ENCODE measurements around the gene LRRC3. TPM values are rescaled to one million over a fixed set of nuclear protein-coding genes. Genes with fewer than 3 reads are reported as not detected.
A peak's percentile ranks its signal among the peaks of the same experiment; 100 is the strongest.
"Not testable (repeated sequence)": the region's sequence is repeated elsewhere in the genome, so short reads cannot be mapped to it uniquely, and the experiment has no call there.

The LRRC3 gene
- total RNA-seq, 1 donor from 2014 or later = 2.7 TPM

DNA sequence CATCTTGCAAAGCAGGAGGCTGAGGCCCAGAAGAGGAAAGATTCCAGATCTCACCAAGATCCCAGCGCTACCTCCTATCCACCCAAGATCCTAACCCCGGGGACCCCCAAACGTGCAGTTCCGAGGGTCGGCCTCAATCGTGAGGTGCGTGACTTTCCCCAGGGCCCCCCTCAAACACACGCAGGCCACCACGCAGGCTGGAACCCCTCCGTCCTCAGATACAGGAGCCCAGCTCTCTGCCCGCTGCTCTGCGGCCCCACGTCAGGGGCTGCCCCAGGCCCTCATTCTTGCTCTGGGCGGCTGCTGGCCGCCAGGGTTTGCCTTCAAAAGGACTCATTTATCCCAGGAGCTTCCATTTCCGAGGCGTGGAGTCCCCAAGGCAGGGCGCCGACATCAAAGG is 44.8 kb downstream of the LRRC3 start:
- intact Hi-C loops (cut with DNase I) = no loop called here
- DNase-seq (peak; percentile 37), ATAC-seq (ENCODE audit: poor library complexity) (no peak)

DNA sequence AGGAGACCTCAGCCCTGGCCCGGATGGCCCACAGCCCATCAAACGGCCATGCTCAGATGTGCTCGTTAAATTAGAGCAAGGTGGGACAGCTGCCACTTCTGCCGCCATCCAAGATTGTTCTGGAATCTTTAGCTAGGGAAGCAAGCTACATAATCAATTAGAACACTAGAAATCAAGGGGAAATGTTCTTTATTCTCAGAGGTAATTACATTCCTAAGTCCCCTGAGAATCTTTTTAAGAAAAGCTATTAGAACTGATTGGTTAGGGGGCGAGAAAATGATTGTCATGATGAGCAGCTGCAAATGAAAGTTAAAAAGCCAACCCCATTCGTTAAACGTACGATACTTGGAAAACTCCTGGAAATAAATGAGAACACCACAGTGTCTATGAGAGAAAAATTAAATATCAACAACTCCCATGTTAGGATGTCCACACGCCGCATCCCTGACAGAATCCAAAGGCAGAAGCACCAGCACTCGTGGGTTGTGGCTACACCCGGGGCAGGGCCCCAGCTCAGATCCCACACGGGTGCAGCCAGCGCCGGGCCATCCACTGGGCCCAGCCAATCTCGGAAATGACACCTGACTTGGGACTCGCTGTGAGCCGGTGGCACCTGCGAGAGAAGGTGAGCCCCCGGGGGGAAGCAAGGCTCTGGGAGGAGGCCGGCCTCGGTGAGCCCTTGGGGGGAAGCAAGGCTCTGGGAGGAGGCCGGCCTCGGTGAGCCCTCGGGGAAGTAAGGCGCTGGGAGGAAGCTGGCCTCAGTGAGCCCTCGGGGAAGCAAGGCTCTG is 47.1 kb downstream of the LRRC3 start:
- intact Hi-C loops (cut with DNase I) = no loop called here
- DNase-seq (peak; percentile 29), ATAC-seq (ENCODE audit: poor library complexity) (no peak)

DNA sequence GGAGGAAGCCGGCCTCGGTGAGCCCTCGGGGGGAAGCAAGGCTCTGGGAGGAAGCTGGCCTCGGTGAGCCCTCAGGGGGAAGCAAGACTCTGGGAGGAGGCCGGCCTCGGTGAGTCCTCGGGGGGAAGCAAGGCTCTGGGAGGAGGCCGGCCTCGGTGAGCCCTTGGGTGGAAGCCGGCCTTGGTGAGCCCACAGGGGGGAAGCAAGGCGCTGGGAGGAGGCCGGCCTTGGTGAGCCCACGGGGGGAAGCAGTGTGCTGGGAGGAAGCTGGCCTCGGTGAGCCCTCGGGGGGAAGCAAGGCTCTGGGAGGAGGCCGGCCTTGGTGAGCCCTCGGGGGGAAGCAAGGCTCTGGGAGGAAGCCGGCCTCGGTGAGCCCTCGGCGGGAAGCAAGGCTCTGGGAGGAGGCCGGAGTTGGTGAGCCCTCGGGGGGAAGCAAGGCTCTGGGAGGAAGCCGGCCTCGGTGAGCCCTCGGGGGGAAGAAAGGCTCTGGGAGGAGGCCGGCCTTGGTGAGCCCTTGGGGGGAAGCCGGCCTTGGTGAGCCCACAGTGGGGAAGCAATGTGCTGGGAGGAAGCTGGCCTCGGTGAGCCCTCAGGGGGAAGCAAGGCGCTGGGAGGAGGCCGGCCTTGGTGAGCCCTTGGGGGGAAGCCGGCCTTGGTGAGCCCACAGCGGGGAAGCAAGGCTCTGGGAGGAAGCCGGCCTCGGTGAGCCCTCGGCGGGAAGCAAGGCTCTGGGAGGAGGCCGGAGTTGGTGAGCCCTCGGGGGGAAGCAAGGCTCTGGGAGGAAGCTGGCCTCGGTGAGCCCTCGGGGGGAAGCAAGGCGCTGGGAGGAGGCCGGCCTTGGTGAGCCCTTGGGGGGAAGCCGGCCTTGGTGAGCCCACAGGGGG is 47.9 kb downstream of the LRRC3 start:
- ATAC-seq (ENCODE audit: poor library complexity); intact Hi-C loops (cut with DNase I): not testable (repeated sequence)
- peak; percentile 15 for DNase-seq

DNA sequence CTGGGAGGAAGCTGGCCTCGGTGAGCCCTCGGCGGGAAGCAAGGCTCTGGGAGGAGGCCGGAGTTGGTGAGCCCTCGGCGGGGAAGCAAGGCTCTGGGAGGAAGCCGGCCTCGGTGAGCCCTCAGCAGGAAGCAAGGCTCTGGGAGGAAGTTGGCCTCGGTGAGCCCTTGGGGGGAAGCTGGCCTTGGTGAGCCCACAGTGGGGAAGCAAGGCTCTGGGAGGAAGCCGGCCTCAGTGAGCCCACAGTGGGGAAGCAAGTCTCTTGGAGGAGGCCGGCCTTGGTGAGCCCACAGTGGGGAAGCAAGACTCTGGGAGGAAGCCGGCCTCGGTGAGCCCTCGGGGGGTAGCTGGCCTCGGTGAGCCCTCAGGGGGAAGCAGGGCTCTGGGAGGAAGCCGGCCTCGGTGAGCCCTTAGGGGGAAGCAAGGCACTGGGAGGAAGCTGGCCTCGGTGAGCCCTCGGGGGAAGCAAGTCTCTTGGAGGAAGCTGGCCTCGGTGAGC is 48.6 kb downstream of the LRRC3 start:
- ATAC-seq (ENCODE audit: poor library complexity) = no peak
- DNase-seq = peak; percentile 53
- intact Hi-C loops (cut with DNase I) = no loop called here

DNA sequence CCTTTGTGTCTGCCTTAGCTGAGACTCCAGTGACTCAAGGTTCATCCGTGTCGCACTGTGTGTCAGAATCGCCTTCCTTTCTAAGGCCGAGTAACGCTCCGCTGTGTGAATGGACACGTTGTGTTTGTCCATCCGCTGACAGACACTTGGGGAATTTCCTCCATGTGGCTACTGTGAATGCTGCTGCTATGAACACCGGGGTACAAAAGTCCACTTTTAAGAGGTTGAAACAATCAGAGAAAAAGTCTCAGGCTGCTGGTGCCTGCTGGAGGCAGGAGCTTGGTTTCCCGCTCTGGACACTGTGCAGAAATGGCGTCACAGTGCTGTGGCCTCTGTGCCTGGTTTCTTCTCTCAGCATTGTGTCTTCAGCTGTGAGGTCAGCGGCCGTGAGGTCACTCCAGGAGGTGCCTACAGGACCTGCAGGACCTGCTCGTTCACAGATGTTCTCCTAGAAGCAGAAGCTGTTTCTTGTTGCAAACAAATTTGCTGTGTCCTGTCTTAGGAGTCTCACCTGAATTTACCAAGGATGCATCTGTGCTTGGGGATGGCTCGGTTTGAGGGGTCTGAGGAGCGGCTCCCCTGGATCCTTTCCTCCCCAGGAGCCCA is 50.5 kb downstream of the LRRC3 start:
- no peak for ATAC-seq (ENCODE audit: poor library complexity)
- intact Hi-C loops (cut with DNase I) = no loop called here
- DNase-seq = no peak

DNA sequence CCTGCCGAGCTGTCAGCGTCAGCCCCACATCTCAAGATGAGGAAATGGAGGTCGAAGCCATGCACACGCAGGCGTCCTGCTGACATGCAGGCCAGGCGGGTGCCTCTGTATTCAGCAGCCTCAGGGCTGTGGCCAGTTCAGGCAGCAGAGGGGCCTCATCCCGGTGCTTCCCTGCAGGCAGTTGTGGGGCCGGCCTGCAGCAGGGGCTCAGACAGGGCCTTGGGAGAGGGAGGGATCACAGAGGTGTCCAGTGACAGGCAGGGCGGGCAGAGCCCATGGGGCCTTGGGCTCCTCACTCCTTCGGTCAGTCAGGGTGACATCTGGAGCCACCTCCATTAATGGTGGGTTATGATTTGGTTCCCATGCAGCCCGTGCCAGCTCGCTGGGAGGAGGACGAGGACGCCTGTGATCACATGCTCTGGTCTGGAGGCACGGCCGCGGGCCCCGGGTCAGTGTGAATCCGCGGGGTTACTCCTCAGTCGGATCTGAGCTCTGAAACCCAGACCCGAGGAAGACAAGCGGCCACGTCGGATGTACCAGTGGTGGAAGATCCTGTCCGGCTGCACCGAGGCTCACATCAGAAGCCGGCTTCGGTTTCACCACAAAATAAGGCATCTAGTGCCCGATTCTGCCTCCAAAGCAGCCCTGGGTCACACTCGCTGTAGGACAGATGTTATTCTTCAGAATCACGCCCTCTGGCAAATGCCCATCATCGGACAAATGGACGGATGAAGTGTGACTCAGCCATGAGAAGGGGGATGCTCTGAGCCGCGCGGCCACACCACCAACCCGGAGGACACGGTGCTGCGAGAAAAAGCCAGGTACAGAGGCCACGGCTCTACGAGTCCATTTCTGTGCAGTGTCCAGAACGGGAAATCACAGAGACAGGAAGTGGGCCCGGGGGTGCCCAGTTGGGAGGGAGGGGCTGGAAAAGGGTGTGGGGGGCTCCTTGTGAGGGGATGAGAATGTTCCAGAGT is 51.3 kb downstream of the LRRC3 start:
- no peak for ATAC-seq (ENCODE audit: poor library complexity)
- intact Hi-C loops (cut with DNase I) = no loop called here
- peak; percentile 36 for DNase-seq

DNA sequence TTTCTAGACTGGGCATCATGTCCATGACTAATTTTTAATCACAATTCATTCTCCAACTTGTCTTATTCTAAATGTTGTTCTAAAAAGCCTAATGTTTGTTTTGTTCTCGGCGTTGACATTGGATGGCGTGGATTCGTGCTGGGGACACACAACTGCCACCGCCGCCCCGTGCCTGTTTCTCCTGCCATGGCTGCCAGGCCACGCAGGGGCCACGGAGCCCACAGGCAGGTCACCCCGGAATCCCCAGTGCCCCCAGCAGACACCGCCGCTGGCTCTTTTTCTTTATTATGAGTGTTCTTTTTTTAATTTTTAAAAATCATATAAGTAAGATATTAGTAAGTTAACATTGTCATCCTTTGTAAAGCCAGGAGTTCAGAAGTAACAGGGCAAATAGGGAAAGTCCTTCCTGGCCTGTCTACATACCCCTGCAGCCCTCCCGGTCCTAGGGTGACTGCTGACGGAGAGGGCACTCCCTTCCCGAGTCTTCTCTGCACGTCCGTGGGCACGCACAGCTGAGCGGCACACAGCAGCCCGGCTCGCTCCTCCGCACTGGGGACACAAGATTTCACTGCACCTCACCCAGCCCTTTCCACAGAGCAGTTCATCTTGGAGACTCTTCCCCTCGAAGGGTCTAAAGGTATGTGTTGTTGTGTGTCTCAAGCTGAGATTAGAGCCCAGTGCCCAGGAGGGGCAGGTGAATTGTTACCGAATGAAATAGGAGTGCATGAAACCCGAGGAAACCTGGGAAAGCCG is 52.5 kb downstream of the LRRC3 start:
- intact Hi-C loops (cut with DNase I) = no loop called here
- DNase-seq = peak; percentile 25
- ATAC-seq (ENCODE audit: poor library complexity) = no peak

DNA sequence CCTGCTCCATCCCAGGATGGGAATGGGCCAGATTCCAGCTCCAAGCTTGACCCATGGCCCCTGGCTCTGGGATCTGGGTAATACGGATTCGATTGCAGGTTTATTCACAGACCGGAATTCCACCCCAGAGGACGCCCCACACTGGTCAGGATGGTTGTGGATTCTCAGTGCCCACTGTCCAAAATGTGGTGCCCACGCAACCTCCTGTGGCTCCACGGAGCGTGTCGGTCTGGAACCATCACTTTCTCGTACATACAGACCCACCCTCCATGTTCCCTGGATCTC is 53.1 kb downstream of the LRRC3 start:
- intact Hi-C loops (cut with DNase I) = no loop called here
- peak; percentile 11 for DNase-seq
- ATAC-seq (ENCODE audit: poor library complexity) = no peak

DNA sequence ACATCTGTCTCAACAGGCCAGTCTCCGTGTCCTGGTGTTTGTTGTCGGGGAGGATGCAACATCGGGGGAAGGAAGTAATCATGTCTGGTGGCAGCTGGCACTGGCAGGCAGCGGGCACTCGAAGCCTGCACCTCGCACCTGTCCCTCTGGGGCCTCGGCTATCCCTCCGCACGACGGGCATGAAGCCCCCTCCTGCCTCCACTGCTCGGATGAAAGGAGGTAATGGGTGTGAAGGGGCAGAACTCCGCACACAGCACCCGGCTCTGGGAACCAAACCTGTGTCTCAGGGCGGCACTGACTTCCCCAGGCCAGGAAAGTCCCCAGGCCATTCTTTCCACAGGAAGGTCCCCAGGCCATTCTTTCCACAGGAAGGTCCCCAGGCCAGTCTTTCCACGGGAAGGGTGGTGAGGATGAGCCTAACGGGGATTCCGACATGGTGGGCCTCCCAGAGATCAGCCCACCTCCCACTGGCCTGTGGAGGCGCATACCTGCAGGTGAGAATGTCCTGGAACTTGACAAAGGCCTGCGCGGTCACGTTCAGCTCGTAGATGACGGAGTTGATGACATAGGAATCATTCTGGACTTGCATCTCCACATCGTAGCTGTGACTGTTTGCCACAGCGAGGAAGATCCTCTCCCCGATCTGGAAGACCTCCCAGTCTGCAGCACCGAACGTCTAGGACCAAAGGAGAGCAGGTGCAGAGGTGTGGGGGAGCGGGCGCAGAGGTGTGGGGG is 53.6 kb downstream of the LRRC3 start:
- intact Hi-C loops (cut with DNase I) = no loop called here
- DNase-seq (peak; percentile 22), ATAC-seq (ENCODE audit: poor library complexity) (no peak)

DNA sequence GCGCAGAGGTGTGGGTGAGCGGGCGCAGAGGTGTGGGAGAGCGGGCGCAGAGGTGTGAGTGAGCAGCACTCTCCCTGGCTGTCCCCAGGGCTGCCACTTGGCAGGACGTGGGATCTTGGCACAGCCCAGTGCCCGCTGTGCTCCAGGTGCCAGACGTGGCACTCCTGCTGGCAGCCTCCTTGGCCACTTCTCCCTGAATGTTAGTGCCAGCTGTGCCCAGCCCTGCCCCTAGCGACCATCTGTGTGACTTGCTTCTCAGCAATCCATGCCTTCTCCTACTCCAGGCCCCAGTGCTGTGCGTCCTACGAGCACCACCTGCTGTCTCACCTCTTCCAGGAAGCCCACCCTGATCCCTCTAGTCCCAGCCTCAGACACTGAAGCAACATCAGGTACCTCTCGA is 54.2 kb downstream of the LRRC3 start:
- intact Hi-C loops (cut with DNase I) = no loop called here
- ATAC-seq (ENCODE audit: poor library complexity) (peak; percentile 94), DNase-seq (peak; percentile 85)

DNA sequence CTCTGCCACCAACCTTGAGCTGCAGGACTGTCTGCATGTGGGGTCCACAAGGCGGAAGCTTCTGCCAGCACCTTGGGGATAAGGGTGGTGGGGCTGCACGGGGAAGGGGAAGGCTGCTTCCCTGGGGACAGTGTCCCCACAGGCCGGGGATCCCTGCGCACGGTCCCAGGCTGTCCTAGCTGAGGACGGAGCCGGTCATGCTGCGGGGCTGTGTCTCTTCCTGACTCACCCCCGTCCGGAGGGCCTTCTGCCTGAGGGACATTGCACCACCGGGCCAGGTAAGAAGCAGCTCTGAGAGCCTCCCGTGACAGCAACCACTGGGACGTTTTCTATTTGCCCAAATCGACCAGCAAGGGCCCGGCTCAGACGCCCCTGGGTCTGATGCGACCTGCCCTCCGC is 54.8 kb downstream of the LRRC3 start:
- intact Hi-C loops (cut with DNase I) = loop anchor here (10.0 kb wide), 1 partner anchor 285 kb away; no protein-coding TSS in a partner anchor
- ATAC-seq (ENCODE audit: poor library complexity) (no peak), DNase-seq (peak; percentile 19)

DNA sequence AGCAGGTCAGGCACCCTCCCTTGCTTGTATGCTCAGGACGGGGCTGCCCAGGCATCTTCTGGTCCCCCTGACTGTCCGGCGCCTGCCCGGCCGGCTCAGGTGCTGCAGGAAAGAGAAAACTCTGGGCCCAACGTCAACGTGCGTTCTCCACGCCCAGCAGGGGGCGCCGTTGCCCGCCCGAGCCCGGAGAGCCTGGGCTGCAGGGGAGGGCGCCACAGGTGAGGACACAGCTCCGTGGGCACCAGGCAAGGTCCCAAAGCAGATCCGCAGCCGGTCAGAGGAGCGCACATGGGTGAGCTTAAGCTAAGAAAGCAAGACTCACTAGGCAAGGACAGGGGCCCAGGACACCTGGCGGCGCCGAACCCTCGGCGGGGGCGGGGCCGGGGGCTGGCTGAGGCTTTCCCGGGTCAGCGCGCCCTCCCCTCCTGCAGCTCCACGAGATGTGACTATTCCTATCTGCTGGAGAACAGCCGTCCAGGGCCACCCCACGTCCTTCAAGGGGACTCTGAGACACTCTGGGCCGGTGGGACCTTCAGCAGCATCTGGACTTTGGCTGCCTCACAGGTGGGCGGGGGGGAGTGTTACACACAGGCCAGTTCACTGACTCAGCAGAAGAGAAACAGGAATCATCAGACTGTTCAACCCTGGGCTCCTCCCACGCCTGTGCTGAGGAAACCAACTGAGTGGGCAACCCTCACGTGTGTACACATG is 55.4 kb downstream of the LRRC3 start:
- intact Hi-C loops (cut with DNase I) = loop anchor here (10.0 kb wide), 1 partner anchor 284 kb away; no protein-coding TSS in a partner anchor
- peak; percentile 71 for ATAC-seq (ENCODE audit: poor library complexity)
- DNase-seq = peak; percentile 67

DNA sequence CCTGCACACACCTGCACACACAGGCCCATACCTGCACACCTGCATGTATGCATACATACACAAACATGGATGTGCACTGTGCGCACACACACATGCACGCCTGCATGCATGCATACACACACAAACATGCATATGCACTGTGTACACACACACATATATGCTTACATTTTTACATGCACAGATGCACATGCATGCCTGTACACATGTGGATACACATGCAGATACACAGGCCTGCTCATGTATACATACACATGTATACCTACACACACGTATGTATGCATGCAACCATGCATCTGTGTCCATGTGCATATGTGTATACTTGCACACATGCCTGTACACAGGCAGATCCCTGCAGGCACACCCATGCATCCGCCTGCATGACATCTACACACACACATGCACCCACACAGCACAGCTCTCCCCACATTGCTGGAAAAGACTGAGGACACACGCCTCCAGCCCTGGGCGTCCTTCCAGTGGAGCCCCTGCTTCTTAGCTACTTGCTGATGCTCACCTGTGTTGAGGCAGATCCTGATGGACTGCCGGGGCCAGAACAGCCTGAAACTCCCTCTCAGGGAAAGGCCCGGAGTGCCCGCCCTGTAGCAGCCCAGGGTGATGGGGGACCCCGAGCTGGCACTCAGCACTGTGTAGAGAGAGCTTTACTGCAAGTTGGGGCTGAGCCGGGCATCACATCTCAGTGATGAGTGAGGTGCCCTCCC is 56.1 kb downstream of the LRRC3 start:
- ATAC-seq (ENCODE audit: poor library complexity) = no peak
- DNase-seq = peak; percentile 26
- intact Hi-C loops (cut with DNase I) = loop anchor here (10.0 kb wide), 1 partner anchor 283 kb away; no protein-coding TSS in a partner anchor

Measured in Right ventricle myocardium superior (tissue), 1 donor.